Kidney epithelial cell (primary cell): Measurements from ENCODE around the gene CCDC106. TPM values are rescaled to one million over a fixed set of nuclear protein-coding genes. Genes with fewer than 3 reads are reported as not detected.

Source experiments
- DNase-seq: peaks from one replicate; pipeline ENCODE4 v3.0.0-alpha.2; 2010; ENCODE audit warnings: low read depth
- H3K27me3 ChIP-seq: 2 replicates; pipeline ENCODE4 v1.6.0; 2011; ENCODE audit warnings: low read length; ENCODE audit not compliant: control insufficient read depth, insufficient read depth
- H3K36me3 ChIP-seq: 2 replicates; pipeline ENCODE4 v1.5.1; 2011; ENCODE audit warnings: low read length; ENCODE audit not compliant: control insufficient read depth, insufficient read depth
- H3K4me3 ChIP-seq: 2 replicates; pipeline ENCODE4 v1.5.1; 2011; ENCODE audit warnings: low read depth, mild to moderate bottlenecking, control low read depth, low read length
- CTCF ChIP-seq: IDR thresholded peaks from 2 replicates; pipeline ENCODE4 v1.5.1; 2011; ENCODE audit warnings: mild to moderate bottlenecking, moderate library complexity, low read length, control low read depth, inconsistent platforms; ENCODE audit not compliant: insufficient read depth, poor library complexity, severe bottlenecking
- total RNA-seq: library from RNA; depleted of rRNA; stranded (reverse); fragments of >200 nt; gene quantifications from 2 replicates; pipeline ENCODE4 v1.2.3, GENCODE V29; 2015

The CCDC106 gene
- total RNA-seq, 1 donor from 2014 or later, result 12.2 TPM

- TF ChIP-seq CTCF, result no peak
- peak overlapping the region; percentile 86 for H3K4me3 ChIP-seq
- no peaks in the 10 kb centered on the region for H3K27me3 ChIP-seq
- no peak for DNase-seq
- no peaks in the 10 kb centered on the region for H3K36me3 ChIP-seq
Measured at GRCh38 chr19:55625004-55625326, 23.0 kb upstream of the CCDC106 start.

GRCh38 chr19:55626350-55626749, 21.7 kb upstream of the CCDC106 start:
- Histone ChIP-seq H3K4me3 (no peak overlapping the region), H3K27me3 (no peaks in the 10 kb centered on the region), H3K36me3 (no peaks in the 10 kb centered on the region)
- no peak for TF ChIP-seq CTCF
- DNase-seq, result no peak

GRCh38 chr19:55632463-55632834, 15.6 kb upstream of the CCDC106 start:
- Histone ChIP-seq H3K36me3 (no peaks in the 10 kb centered on the region), H3K27me3 (no peaks in the 10 kb centered on the region), H3K4me3 (no peak overlapping the region)
- DNase-seq, result peak; percentile 89
- TF ChIP-seq CTCF, result peak; percentile 80

GRCh38 chr19:55633861-55634260, 14.2 kb upstream of the CCDC106 start:
- Histone ChIP-seq H3K36me3 (no peaks in the 10 kb centered on the region), H3K4me3 (no peak overlapping the region), H3K27me3 (no peaks in the 10 kb centered on the region)
- no peak for TF ChIP-seq CTCF
- no peak for DNase-seq

GRCh38 chr19:55635334-55635717, 12.7 kb upstream of the CCDC106 start:
- H3K27me3 ChIP-seq, result no peaks in the 10 kb centered on the region
- DNase-seq, result no peak
- no peak for TF ChIP-seq CTCF
- peak overlapping the region; percentile 69 for H3K4me3 ChIP-seq
- H3K36me3 ChIP-seq, result no peaks in the 10 kb centered on the region

GRCh38 chr19:55635856-55636440, 12.1 kb upstream of the CCDC106 start:
- Histone ChIP-seq H3K36me3 (no peaks in the 10 kb centered on the region), H3K27me3 (no peaks in the 10 kb centered on the region), H3K4me3 (peak overlapping the region; percentile 69)
- no peak for TF ChIP-seq CTCF
- no peak for DNase-seq
